ENCODE data around the gene PPP1R13L. TPM values are rescaled to one million over a fixed set of nuclear protein-coding genes. Genes with fewer than 3 reads are reported as not detected.
"Not testable (repeated sequence)": the region's sequence is repeated elsewhere in the genome, so short reads cannot be mapped to it uniquely, and the experiment has no call there.

The PPP1R13L gene
- total and polyA plus RNA-seq, 2 of the 8 experiments (the other 6 are each of a cell fraction or from before 2014, with no cell fraction given): 9.1 to 15.3 TPM

GRCh38 chr19:45413497-45413896 is 8.6 kb upstream of the PPP1R13L start (continued):
- TF ChIP-seq SUZ12 (IDR thresholded peaks at IDR 0.05; ENCODE audit: low read length) (no peak), SIRT6 (IDR thresholded peaks at IDR 0.05; ENCODE audit: low read length) (no peak), CBX8 (IDR thresholded peaks at IDR 0.05; ENCODE audit: borderline replicate concordance, low read depth, low read length) (no peak), KDM5A (IDR thresholded peaks at IDR 0.05; ENCODE audit: low read length) (no peak), TAF1 (IDR thresholded peaks at IDR 0.05; ENCODE audit: low read depth, low read length) (no peak), YY1 (IDR thresholded peaks at IDR 0.05; ENCODE audit: low read depth, low read length) (no peak), POLR2AphosphoS5 (IDR thresholded peaks at IDR 0.05; ENCODE audit: low read depth, low read length) (no peak)

DNA sequence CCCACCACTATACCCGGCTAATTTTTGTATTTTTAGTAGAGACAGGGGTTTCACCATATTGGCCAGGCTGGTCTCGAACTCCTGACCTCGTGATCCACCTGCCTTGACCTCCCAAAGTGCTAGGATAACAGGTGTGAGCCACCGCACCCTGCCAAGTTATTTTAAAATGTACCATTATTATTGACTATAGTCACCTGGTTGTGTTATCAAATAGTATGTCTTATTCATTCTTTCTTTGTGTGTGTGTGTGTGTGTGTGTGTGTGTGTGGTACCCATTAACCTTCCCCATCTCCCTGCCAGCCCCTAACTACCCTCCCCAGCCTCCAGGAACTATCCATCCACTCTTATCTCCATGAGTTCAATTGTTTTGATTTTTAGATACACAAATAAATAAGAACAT is 5.5 kb upstream of the PPP1R13L start:
- H4K5ac ChIP-seq (ENCODE audit: insufficient read length, low read depth, low read length); H4K91ac ChIP-seq (replicated peaks; ENCODE audit: insufficient read length, low read length); H2AK5ac ChIP-seq (ENCODE audit: low read depth, low read length); H4K20me1 ChIP-seq (replicated peaks in 1 of 2; ENCODE audit: control insufficient read depth in 1 of 2, insufficient read depth in 2 of 2, low read length in 2 of 2); H3K27me3 ChIP-seq (replicated peaks in 1 of 4; ENCODE audit: control insufficient read depth in 3 of 4, extremely low read depth in 1 of 4, insufficient read depth in 3 of 4, low read length in 3 of 4); H3K4me3 ChIP-seq (ENCODE audit: extremely low read depth in 1 of 4, insufficient read depth in 2 of 4, low read depth in 3 of 4, low read length in 4 of 4); H2BK5ac ChIP-seq (ENCODE audit: low read depth, low read length); H2BK15ac ChIP-seq (ENCODE audit: low read length); H3K9me3 ChIP-seq (ENCODE audit: insufficient read depth in 2 of 2, low read depth in 1 of 2, low read length in 1 of 2); DNase-seq (ENCODE audit: low read depth in 1 of 2, low spot score in 2 of 2); H3K79me1 ChIP-seq (ENCODE audit: low read depth, low read length); H2AFZ ChIP-seq (ENCODE audit: low read length); H3K18ac ChIP-seq (ENCODE audit: extremely low read depth, low read length); H3K4me2 ChIP-seq (ENCODE audit: insufficient read depth in 1 of 2, low read depth in 2 of 2, low read length in 2 of 2); H2BK20ac ChIP-seq (ENCODE audit: low read length); H3K79me2 ChIP-seq (ENCODE audit: control insufficient read depth in 1 of 2, insufficient read depth in 2 of 2, low read length in 2 of 2); H3K56ac ChIP-seq (replicated peaks; ENCODE audit: insufficient read length, low read depth, low read length); H3K23ac ChIP-seq (ENCODE audit: insufficient read length); H3K4me1 ChIP-seq (replicated peaks in 1 of 4; ENCODE audit: control insufficient read depth in 3 of 4, insufficient read depth in 4 of 4, low read length in 3 of 4); H3K9ac ChIP-seq (replicated peaks in 1 of 4; ENCODE audit: extremely low read depth in 1 of 4, low read depth in 3 of 4, low read length in 3 of 4); H3K14ac ChIP-seq (ENCODE audit: insufficient read length); H3K4ac ChIP-seq (replicated peaks; ENCODE audit: insufficient read length, low read depth, low read length); H2BK12ac ChIP-seq (ENCODE audit: low read depth, low read length); H2BK120ac ChIP-seq (replicated peaks; ENCODE audit: low read depth, low read length); H4K8ac ChIP-seq (ENCODE audit: extremely low read depth, insufficient read depth, low read length); H3K27ac ChIP-seq (ENCODE audit: low read depth, low read length); FAIRE-seq: not testable (repeated sequence)
- H3K23me2 ChIP-seq (ENCODE audit: low read depth, low read length): peaks cover 11% of the 10 kb centered on the region
- peaks cover 5 to 25% (median 10%) of the 10 kb centered on the region in 4 experiments; a peak in 6 of 8 replicates for H3K36me3 ChIP-seq (ENCODE audit: control insufficient read depth in 2 of 4, insufficient read depth in 4 of 4, low read length in 3 of 4)
- ChIA-PET POLR2A (ENCODE audit: partially characterized antibody) (interaction anchor here (0.6 to 1.6 kb wide), 4 partner anchors 9 to 38 kb away, joined by 3 to 9 read pairs (median 4); no protein-coding TSS in a partner anchor), CTCF (ENCODE audit: partially characterized antibody) (interaction anchor here (0.6 to 1.4 kb wide), 2 partner anchors 16 to 69 kb away, joined by 3 read pairs; no protein-coding TSS in a partner anchor)
- 96% methylated on average over 4 of the region's 4 CpGs; no CpG with 5 or more reads in 1 of the 2 experiments for WGBS, 2 experiments (ENCODE audit: extremely low coverage in 1 of 2, insufficient coverage in 1 of 2, insufficient read length in 1 of 2, insufficient replicate concordance in 2 of 2, low coverage in 1 of 2, low lambda C conversion rate in 2 of 2, missing lambda C conversion rate in 1 of 2)
